Measurements from ENCODE around the gene WDR44. TPM values are rescaled to one million over a fixed set of nuclear protein-coding genes. Genes with fewer than 3 reads are reported as not detected.

Gene WDR44
- total and polyA plus RNA-seq, 2 of the 4 experiments (the other 2 are of a cell fraction): 10.0 to 11.8 TPM

DNA sequence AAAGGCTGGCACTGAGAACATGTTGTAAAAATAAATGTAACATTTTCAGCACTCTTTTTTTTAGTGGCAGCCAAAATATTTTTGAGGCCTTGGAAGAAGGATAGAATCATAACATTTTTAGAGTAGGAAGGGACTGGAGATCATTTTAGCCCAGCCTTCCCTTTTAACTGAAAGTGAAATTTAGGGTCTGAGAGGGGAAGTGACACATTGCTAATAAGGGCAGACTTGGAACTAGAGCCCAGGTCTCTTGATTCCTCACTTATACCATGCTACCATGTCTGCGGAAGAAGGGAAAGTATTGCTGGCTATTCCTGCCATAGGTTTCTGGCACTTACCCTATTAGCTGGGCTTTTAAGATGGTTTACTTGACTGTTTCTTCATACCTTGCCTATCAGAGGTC lies 4.8 kb downstream of the WDR44 start:
- Histone ChIP-seq H2AK9ac (replicated peaks; ENCODE audit: low read depth, low read length, poor library complexity) (no peak overlapping the region), H2BK5ac (ENCODE audit: low read depth, low read length, poor library complexity, severe bottlenecking) (no peak overlapping the region), H4K5ac (ENCODE audit: low read depth, low read length) (no peak overlapping the region), H3K9me3 (ENCODE audit: control insufficient read depth, insufficient read depth, low read length) (no peaks in the 10 kb centered on the region), H3K56ac (ENCODE audit: extremely low read depth, insufficient read depth, low read length) (no peak overlapping the region), H3K79me1 (ENCODE audit: low read depth in 1 of 2, low read length in 2 of 2) (peaks cover 0 to 8% of the 10 kb centered on the region in 2 experiments; a peak in 3 of 4 replicates), H2BK120ac (ENCODE audit: low read depth, low read length) (no peak overlapping the region), H3K9ac (ENCODE audit: low read depth, low read length) (no peak overlapping the region), H3K27me3 (ENCODE audit: control insufficient read depth, insufficient read depth, low read length) (no peaks in the 10 kb centered on the region), H3K9me1 (ENCODE audit: insufficient read depth, low read length) (0 out of 2 replicates have a peak, but pooled peaks cover 6% of the 10 kb centered on the region), H3K4ac (ENCODE audit: low read depth, low read length) (no peak overlapping the region), H4K20me1 (ENCODE audit: insufficient read depth, low read length) (peaks cover 44% of the 10 kb centered on the region), H3K4me3 (ENCODE audit: insufficient read depth, low read depth, low read length) (no peak overlapping the region), H3K18ac (ENCODE audit: low read depth, low read length) (no peak overlapping the region), H4K8ac (ENCODE audit: low read depth in 2 of 2, low read length in 2 of 2) (no peak overlapping the region), H2AK5ac (ENCODE audit: low read depth, low read length) (no peak overlapping the region), H3K23ac (ENCODE audit: low read depth, low read length) (no peak overlapping the region), H3K4me1 (ENCODE audit: control insufficient read depth, insufficient read depth, low read length) (peaks cover 8% of the 10 kb centered on the region), H3K14ac (replicated peaks; ENCODE audit: low read depth, low read length) (peak overlapping the region; percentile 25; the same call in 1 of the 2 replicates), H3K4me2 (ENCODE audit: low read depth, low read length) (peak overlapping the region; percentile 37; the same call in 1 of the 2 replicates), H3K36me3 (ENCODE audit: control insufficient read depth, insufficient read depth, low read length) (no peaks in the 10 kb centered on the region), H2AFZ (replicated peaks; ENCODE audit: low read length, poor library complexity) (no peak overlapping the region), H2BK15ac (ENCODE audit: low read depth, low read length) (no peak overlapping the region), H4K91ac (ENCODE audit: insufficient read depth, low read depth, low read length) (no peak overlapping the region), H2BK20ac (ENCODE audit: low read depth, low read length) (no peak overlapping the region), H3K27ac (ENCODE audit: insufficient read depth, low read length) (no peak overlapping the region)
- CTCF ChIA-PET: interaction anchor here (0.6 to 1.4 kb wide), 2 partner anchors 9 to 22 kb away, joined by 3 to 4 read pairs; no protein-coding TSS in a partner anchor
- ATAC-seq (ENCODE audit: low read depth): no peak
- POLR2A ChIA-PET (ENCODE audit: unreplicated experiment): no interaction called here
- dilution Hi-C loops (cut with HindIII; ENCODE audit: low sequenced_read_pairs, unreplicated experiment): no loop called here
- in situ Hi-C loops (cut with MboI; ENCODE audit: low sequenced_read_pairs): no loop called here
- BruUV-seq (replicated peaks): no TSS peak
- WGBS, 2 experiments (ENCODE audit: extremely low coverage in 2 of 2, insufficient read length in 1 of 2): no CpG with 5 or more reads among the region's 1 CpG
- TF ChIP-seq CHD1 (IDR thresholded peaks at IDR 0.05; ENCODE audit: low read depth, low read length) (no peak), MAFK (IDR thresholded peaks at IDR 0.05; ENCODE audit: low read depth, low read length) (no peak), BHLHE40 (IDR thresholded peaks at IDR 0.05; ENCODE audit: low read depth, low read length) (no peak), CEBPB (IDR thresholded peaks at IDR 0.05; ENCODE audit: low read depth, low read length) (no peak), RCOR1 (IDR thresholded peaks at IDR 0.05; ENCODE audit: insufficient replicate concordance, low read length) (no peak), SMC3 (IDR thresholded peaks at IDR 0.05; ENCODE audit: low read depth, low read length) (no peak), USF2 (IDR thresholded peaks at IDR 0.05; ENCODE audit: low read depth, low read length) (no peak), RFX5 (IDR thresholded peaks at IDR 0.05; ENCODE audit: low read depth, low read length) (no peak), MXI1 (IDR thresholded peaks at IDR 0.05; ENCODE audit: borderline replicate concordance, low read depth, low read length) (no peak), MAZ (IDR thresholded peaks at IDR 0.05; ENCODE audit: borderline replicate concordance, low read depth, low read length) (no peak), ELK1 (IDR thresholded peaks at IDR 0.05; ENCODE audit: borderline replicate concordance, low read depth, low read length) (no peak), POLR2A (IDR thresholded peaks at IDR 0.05; ENCODE audit: low read depth, low read length) (no peak), FOS (IDR thresholded peaks at IDR 0.05; ENCODE audit: low read depth, low read length) (no peak)
- TF ChIP-seq, protein P1, sequence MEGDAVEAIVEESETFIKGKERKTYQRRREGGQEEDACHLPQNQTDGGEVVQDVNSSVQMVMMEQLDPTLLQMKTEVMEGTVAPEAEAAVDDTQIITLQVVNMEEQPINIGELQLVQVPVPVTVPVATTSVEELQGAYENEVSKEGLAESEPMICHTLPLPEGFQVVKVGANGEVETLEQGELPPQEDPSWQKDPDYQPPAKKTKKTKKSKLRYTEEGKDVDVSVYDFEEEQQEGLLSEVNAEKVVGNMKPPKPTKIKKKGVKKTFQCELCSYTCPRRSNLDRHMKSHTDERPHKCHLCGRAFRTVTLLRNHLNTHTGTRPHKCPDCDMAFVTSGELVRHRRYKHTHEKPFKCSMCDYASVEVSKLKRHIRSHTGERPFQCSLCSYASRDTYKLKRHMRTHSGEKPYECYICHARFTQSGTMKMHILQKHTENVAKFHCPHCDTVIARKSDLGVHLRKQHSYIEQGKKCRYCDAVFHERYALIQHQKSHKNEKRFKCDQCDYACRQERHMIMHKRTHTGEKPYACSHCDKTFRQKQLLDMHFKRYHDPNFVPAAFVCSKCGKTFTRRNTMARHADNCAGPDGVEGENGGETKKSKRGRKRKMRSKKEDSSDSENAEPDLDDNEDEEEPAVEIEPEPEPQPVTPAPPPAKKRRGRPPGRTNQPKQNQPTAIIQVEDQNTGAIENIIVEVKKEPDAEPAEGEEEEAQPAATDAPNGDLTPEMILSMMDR (conservative IDR thresholded peaks at IDR 0.05; ENCODE audit: low read depth, low read length): no peak
- intact Hi-C loops (cut with micrococcal nuclease): no loop called here
- no peak for DNase-seq

All from IMR-90 (cell line).